Activated CD8-positive, alpha-beta memory T cell treated with anti-CD3 and anti-CD28 coated beads, Interleukin-2, amount 50 U/mL, for 1 hour (primary cell): ENCODE results near the gene FAM180A.
"Not testable (repeated sequence)": the region's sequence is repeated elsewhere in the genome, so short reads cannot be mapped to it uniquely, and the experiment has no call there.

ENCODE experiments used
- DNase-seq: peaks from one replicate; pipeline ENCODE4 v3.0.0-alpha.2; 2020; ENCODE audit errors: extremely low read depth

FAM180A gene

DNA sequence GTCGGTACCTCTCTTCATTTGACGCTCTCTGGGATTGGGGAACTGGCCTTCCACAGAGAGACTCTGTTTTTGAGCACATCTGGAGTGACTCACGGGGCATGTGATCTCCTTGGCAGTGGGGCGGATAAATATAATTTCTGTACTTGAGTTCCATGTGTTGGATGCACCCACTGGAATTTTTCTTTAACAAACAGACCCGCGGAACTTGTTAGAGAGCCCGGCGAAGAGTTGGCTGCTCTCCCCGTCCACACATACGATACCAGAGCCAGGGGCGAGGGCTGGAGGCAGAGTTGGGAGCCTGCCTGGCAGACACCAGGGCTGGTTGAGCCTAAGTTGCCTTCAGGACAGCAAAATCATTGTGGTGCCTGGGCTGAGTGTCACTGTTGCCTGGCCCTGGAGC, at the start of gene FAM180A:
FAM180A (minus strand) TSS at position 44 of the 400 bp plus-strand sequence. CDS start 233 bp downstream, outside the sequence.
- DNase-seq: no peak

DNA sequence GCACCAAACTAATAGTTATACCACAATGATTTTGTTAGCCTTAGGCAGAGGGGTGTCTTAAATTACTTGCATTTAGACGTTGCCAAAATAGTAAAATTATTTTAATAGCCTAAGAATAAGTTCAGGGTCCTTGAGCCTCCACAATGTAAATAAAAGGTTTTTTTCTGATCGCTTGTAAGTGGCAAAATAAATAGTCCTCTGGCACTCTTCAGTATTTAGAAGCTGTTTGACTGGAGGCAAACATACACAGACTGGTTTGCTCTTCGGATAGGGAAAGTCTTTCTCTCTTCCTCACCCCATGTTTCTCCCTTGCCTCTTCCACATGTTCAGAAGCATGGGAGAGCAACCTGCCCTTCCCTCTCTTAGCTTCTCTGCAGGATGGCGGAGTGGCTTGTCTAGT, 49.5 kb upstream of the FAM180A start:
- no peak for DNase-seq

DNA sequence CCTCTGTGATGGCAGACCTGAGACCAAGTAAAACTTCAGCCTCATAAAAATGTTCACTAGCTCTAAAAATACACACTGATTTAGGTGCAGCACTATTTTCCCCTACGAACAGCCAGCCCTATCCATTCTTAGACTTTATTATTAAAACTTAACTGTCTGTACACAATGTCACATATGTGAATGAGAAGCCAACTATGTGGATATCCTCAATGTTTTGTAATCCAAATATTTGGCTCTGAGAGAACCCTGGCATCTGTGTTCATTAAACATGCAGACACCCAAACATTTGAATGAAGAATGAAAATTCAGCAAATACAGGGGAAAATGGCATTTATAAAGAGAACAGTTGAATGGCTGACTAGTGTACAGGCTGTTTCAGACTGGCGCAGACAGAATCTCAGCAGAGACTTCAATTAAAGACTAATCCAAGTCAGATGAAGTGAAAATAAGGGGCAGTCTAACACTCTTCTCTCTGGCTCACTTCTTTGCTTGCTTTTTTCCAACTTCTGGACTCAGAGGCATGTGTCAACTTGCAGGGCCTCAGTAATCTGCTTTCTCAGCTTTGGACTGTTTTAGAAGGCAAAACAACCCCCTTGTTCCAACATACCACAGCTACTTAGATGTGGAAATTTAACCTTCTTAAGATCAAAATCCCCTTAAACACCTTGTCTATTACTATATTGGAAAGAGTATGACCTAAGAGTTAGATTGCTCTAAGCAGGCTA, 47.4 kb upstream of the FAM180A start:
- DNase-seq: no peak

- DNase-seq: no peak
These were observed 45.2 kb upstream of the FAM180A start for GRCh38 chr7:135793841-135794240.

DNA sequence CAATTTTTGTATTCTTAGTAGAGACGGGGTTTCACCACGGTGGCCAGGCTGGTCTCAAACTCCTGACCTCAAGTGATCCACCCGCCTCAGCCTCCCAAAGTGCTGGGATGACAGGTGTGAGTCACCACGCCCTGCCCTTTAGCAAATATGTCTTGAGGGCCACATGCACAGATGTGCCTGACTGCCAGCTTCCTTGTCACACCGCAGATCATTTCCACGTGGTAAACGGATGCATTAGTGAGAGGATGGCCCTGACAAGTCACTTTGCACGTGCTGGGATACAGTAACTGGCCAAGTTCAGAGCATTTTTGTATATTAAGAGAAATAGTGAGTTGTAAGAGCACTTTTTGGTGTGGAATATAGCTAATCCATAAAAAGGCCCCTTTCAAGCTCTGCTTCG, 44.3 kb upstream of the FAM180A start:
- DNase-seq: no peak

- no peak for DNase-seq
These were observed 43.7 kb upstream of the FAM180A start for GRCh38 chr7:135792363-135792668.

GRCh38 chr7:135791543-135792362, 43.1 kb upstream of the FAM180A start:
- no peak for DNase-seq

GRCh38 chr7:135790371-135790977, 41.9 kb upstream of the FAM180A start:
- no peak for DNase-seq

DNA sequence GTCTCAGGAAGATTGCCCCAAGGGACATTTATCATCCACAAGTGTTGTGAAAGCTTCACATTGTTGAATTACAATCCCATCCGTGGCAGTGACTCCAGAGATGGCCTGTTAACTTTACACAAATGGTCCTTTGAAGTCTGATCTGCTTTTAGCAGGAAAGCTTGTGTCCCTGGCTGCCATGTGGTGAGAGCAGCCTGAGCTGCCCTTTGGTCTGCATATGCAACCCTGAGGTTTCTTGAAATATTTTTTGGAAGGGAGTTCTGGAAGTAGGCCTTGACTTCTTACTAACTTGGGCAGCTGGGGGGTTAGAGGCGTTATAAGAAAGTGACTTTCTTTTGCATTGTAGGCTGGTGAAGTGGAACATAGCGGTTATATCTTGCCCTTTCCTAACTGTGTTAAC, 41.3 kb upstream of the FAM180A start:
- DNase-seq: no peak

GRCh38 chr7:135789431-135789830, 40.8 kb upstream of the FAM180A start:
- DNase-seq: no peak

GRCh38 chr7:135786911-135787310, 38.3 kb upstream of the FAM180A start:
- no peak for DNase-seq

GRCh38 chr7:135785065-135785464, 36.5 kb upstream of the FAM180A start:
- DNase-seq: no peak

GRCh38 chr7:135784013-135784412, 35.4 kb upstream of the FAM180A start:
- no peak for DNase-seq

DNA sequence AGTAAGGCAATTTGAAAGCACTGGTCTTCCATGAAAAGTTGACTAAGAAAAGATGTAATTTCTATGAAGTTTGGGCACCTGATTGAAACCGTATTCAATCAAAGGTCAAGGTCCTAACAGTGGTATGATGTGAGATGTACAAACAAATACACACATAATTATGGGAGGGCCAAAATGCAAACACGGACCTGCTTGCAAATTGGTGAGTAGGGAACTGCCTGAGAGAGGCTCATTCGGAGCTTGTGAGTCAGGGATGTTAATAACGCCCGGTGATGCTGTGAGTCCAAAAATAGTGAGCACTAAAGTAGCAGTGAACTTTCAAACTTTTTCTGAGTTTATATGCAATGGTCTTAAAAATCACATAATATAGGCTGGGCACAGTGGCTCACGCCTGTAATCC, 34.2 kb upstream of the FAM180A start:
- no peak for DNase-seq

DNA sequence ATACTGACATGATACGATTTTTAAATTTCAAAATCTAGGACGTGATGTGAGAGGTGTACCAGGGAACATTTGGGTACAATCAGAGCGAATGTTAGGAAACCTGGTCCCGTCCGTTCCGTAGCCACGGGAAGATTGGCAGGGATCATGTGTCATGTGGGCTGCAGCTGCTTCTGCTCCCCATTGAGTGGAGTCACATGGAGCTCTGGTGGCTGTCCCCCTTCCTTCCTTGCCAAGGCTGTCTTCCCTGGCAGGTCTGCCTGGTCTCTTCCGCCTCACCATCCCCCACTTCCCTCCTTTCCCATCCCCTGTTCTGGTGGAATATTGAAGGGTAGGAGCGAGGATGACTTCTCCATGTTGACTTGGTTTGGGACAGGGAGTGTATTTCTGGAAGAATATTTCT, 33.8 kb upstream of the FAM180A start:
- DNase-seq: no peak

- DNase-seq: no peak
These were observed 29.2 kb upstream of the FAM180A start for GRCh38 chr7:135777626-135778398.

DNA sequence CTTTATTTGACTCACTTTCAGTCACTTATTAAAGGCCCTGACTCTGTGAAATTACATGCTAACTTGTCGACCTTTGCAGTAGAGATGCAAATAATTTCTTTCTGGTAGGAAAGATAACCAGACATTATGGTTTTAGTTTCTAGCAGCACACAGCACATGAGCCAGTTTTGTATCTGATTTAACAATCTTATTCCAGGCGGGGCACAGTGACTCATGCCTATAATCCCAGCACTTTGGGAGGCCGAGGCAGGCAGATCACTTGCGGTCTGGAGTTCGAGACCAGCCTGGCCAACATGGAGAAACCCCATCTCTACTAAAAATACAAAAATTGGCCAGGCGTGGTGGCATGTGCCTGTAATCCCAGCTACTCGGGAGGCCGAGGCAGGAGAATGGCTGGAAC, 27.3 kb upstream of the FAM180A start:
- not testable (repeated sequence) for DNase-seq

GRCh38 chr7:135775230-135775629, 26.6 kb upstream of the FAM180A start:
- no peak for DNase-seq

DNA sequence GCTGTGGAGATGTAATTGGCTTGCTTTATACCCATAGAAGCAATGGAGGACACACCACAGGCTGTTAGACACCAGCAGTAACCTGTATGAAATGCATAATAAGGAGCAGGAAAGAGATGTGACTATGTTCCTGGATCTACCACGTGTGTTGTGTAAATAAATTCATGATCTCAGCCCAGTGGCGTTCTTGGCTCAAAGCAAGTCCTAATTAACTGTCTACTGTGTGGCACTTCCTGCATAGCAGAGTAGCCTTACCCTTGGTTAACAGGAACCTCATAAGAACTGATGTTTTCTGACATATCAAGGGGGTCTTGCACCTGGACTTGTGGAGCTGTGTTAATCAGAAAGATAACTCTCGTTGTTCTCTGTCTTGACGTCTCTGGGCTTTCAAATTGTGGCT, 25.7 kb upstream of the FAM180A start:
- no peak for DNase-seq

- no peak for DNase-seq
These were observed 24.9 kb upstream of the FAM180A start for GRCh38 chr7:135773464-135773863.

- DNase-seq: no peak
These were observed 24.1 kb upstream of the FAM180A start for GRCh38 chr7:135772639-135773222.
